ENCODE data around the gene KRT78. TPM values are rescaled to one million over a fixed set of nuclear protein-coding genes. Genes with fewer than 3 reads are reported as not detected.
"Not testable (repeated sequence)": the region's sequence is repeated elsewhere in the genome, so short reads cannot be mapped to it uniquely, and the experiment has no call there.

KRT78 gene
- total RNA-seq, 2 donors from 2014 or later, result not detected

DNA sequence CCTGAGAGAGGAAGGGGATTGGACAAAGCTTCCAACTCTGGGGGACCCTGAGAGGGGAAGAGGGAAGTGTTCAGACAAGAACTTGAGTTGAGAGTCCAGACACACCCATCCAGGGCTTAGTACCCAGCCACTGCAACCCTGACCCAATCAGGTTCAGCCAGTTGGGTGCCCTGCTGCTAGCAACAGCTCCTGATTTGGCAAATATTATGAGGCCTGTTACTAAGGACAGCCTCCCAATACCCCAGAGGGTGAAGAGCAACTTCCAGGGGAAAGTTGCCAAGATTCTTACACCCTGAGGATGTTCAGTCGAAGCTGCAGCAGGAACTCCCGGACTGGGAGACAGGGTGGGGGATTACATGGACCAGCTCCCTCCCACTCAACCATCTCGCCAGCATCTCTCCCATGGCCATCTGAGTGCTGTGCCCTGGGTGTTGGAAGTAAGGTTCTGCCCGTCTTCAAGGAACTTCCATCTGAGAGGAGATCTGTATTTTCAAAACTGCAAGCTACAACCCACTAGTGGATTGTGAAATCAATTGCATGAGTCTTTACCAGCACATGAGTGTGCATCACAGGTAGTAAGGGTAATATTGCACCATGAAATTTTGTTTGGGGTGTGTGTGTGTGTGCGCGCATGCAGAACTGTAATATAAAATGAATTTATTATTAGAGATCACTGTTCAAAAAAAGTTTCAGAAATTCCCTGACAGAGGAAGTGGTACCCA, 11.5 kb upstream of the KRT78 start:
- no peaks in the 10 kb centered on the region for H3K36me3 Mint-ChIP-seq (ENCODE audit: low read depth)
- H3K27me3 ChIP-seq (ENCODE audit: control insufficient read depth, insufficient read depth, low read length, poor library complexity, severe bottlenecking), result no peaks in the 10 kb centered on the region
- H3K4me3 Mint-ChIP-seq, result no peak overlapping the region
- WGBS, 2 experiments (ENCODE audit: insufficient coverage in 1 of 2, insufficient read length in 1 of 2), result 95 to 96% methylated on average over 4 of the region's 6 CpGs
- no peak overlapping the region for H3K9ac ChIP-seq (ENCODE audit: extremely low read depth, low read length, poor library complexity, severe bottlenecking)
- H3K4me3 ChIP-seq (ENCODE audit: low read length), result no peak overlapping the region
- TF ChIP-seq, protein P1, sequence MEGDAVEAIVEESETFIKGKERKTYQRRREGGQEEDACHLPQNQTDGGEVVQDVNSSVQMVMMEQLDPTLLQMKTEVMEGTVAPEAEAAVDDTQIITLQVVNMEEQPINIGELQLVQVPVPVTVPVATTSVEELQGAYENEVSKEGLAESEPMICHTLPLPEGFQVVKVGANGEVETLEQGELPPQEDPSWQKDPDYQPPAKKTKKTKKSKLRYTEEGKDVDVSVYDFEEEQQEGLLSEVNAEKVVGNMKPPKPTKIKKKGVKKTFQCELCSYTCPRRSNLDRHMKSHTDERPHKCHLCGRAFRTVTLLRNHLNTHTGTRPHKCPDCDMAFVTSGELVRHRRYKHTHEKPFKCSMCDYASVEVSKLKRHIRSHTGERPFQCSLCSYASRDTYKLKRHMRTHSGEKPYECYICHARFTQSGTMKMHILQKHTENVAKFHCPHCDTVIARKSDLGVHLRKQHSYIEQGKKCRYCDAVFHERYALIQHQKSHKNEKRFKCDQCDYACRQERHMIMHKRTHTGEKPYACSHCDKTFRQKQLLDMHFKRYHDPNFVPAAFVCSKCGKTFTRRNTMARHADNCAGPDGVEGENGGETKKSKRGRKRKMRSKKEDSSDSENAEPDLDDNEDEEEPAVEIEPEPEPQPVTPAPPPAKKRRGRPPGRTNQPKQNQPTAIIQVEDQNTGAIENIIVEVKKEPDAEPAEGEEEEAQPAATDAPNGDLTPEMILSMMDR (conservative IDR thresholded peaks at IDR 0.05), result no peak
- peaks cover 1% of the 10 kb centered on the region for H3K27me3 Mint-ChIP-seq (ENCODE audit: insufficient read depth)
- H3K9me3 Mint-ChIP-seq, result peaks cover 5% of the 10 kb centered on the region
- H3K4me1 Mint-ChIP-seq, result no peaks in the 10 kb centered on the region
- H3K9me3 ChIP-seq (ENCODE audit: control insufficient read depth, low read length), result no peaks in the 10 kb centered on the region
- H3K4me1 ChIP-seq (ENCODE audit: control insufficient read depth, insufficient read depth, low read length), result no peaks in the 10 kb centered on the region
- no peak overlapping the region for H3K27ac Mint-ChIP-seq
- no peaks in the 10 kb centered on the region for H3K36me3 ChIP-seq (ENCODE audit: control insufficient read depth, insufficient read depth, low read length)
- H3K27ac ChIP-seq (ENCODE audit: low read depth, low read length), result no peak overlapping the region
- DNase-seq, result peak; percentile 47

DNA sequence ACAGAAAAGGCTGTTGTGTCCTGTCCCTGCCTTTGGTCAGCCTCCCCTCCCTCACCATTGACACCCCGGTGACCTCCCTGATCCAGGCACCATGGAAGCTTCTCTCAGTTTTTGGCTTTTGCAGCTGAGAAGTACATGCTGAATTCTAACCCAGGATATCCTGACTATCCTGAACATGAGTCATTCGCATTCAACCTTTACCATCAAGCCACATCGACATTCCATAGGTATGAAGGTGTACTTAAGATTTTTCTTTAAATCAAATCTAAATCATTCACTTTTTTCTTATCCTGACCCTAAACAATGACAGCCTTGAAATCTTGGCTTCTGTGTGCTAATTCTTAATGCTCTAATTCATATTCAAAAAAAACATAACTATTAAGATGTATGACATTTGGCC, 8.7 kb upstream of the KRT78 start:
- Histone ChIP-seq H3K27me3 (ENCODE audit: control insufficient read depth, insufficient read depth, low read length, poor library complexity, severe bottlenecking) (no peaks in the 10 kb centered on the region), H3K9ac (ENCODE audit: extremely low read depth, low read length, poor library complexity, severe bottlenecking) (no peak overlapping the region), H3K4me1 (ENCODE audit: control insufficient read depth, insufficient read depth, low read length) (no peaks in the 10 kb centered on the region), H3K27ac (ENCODE audit: low read depth, low read length) (no peak overlapping the region), H3K9me3 (ENCODE audit: control insufficient read depth, low read length) (no peaks in the 10 kb centered on the region), H3K36me3 (ENCODE audit: control insufficient read depth, insufficient read depth, low read length) (no peaks in the 10 kb centered on the region), H3K4me3 (ENCODE audit: low read length) (no peak overlapping the region)
- TF ChIP-seq, protein P1 (conservative IDR thresholded peaks at IDR 0.05), result no peak
- H3K4me3 Mint-ChIP-seq, result no peak overlapping the region
- no peaks in the 10 kb centered on the region for H3K4me1 Mint-ChIP-seq
- peaks cover 11% of the 10 kb centered on the region for H3K27me3 Mint-ChIP-seq (ENCODE audit: insufficient read depth)
- peaks cover 5% of the 10 kb centered on the region for H3K9me3 Mint-ChIP-seq
- no peak for DNase-seq
- WGBS, 2 experiments (ENCODE audit: insufficient coverage in 1 of 2, insufficient read length in 1 of 2), result 95 to 100% methylated on average over 2 to 3 of the region's 3 CpGs
- H3K36me3 Mint-ChIP-seq (ENCODE audit: low read depth), result no peaks in the 10 kb centered on the region
- H3K27ac Mint-ChIP-seq, result no peak overlapping the region

DNA sequence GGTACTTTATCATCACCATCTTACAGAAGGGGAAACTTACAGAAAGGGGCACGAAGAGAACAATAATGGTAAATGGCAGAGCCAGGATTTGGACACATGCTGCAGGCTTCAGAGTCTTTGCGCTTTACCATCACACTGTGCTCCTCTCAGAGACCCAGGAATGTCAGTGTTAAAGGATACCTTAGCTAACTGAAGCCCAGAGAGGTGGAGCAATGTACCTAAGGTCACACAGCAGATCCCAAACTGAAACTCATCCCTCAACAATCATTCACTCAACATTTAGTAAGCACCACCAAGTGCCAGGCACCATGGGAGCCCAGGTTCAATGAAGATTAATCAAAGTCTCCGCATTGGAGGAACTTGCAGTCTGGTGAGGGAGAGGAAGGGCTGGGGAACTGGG, 8.0 kb upstream of the KRT78 start:
- H3K9me3 ChIP-seq (ENCODE audit: control insufficient read depth, low read length), result no peaks in the 10 kb centered on the region
- TF ChIP-seq, protein P1 (conservative IDR thresholded peaks at IDR 0.05), result no peak
- H3K27me3 Mint-ChIP-seq (ENCODE audit: insufficient read depth), result peaks cover 14% of the 10 kb centered on the region
- no peaks in the 10 kb centered on the region for H3K4me1 Mint-ChIP-seq
- no peak for DNase-seq
- 89 to 94% methylated on average over 2 to 3 of the region's 3 CpGs for WGBS, 2 experiments (ENCODE audit: insufficient coverage in 1 of 2, insufficient read length in 1 of 2)
- no peaks in the 10 kb centered on the region for H3K36me3 Mint-ChIP-seq (ENCODE audit: low read depth)
- H3K27me3 ChIP-seq (ENCODE audit: control insufficient read depth, insufficient read depth, low read length, poor library complexity, severe bottlenecking), result no peaks in the 10 kb centered on the region
- H3K9ac ChIP-seq (ENCODE audit: extremely low read depth, low read length, poor library complexity, severe bottlenecking), result no peak overlapping the region
- no peak overlapping the region for H3K27ac ChIP-seq (ENCODE audit: low read depth, low read length)
- no peak overlapping the region for H3K27ac Mint-ChIP-seq
- H3K4me3 Mint-ChIP-seq, result no peak overlapping the region
- no peak overlapping the region for H3K4me3 ChIP-seq (ENCODE audit: low read length)
- H3K9me3 Mint-ChIP-seq, result peaks cover 5% of the 10 kb centered on the region
- no peaks in the 10 kb centered on the region for H3K36me3 ChIP-seq (ENCODE audit: control insufficient read depth, insufficient read depth, low read length)
- no peaks in the 10 kb centered on the region for H3K4me1 ChIP-seq (ENCODE audit: control insufficient read depth, insufficient read depth, low read length)

DNA sequence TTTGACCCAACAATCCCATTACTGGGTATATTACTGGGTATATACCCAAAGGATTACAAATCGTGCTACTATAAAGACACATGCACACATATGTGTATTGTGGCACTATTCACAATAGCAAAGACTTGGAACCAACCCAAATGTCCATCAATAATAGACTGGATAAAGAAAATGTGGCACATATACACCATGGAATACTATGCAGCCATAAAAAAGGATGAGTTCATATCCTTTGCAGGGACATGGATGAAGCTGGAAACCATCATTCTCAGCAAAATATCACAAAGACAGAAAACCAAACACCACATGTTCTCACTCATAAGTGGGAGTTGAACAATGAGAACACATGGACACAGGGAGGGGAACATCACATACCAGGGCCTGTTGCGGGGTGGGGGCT, 7.3 kb upstream of the KRT78 start:
- H3K9me3 Mint-ChIP-seq; H3K4me1 ChIP-seq (ENCODE audit: control insufficient read depth, insufficient read depth, low read length); H3K36me3 Mint-ChIP-seq (ENCODE audit: low read depth); H3K9ac ChIP-seq (ENCODE audit: extremely low read depth, low read length, poor library complexity, severe bottlenecking); H3K36me3 ChIP-seq (ENCODE audit: control insufficient read depth, insufficient read depth, low read length); DNase-seq; H3K27me3 ChIP-seq (ENCODE audit: control insufficient read depth, insufficient read depth, low read length, poor library complexity, severe bottlenecking); H3K4me1 Mint-ChIP-seq; H3K9me3 ChIP-seq (ENCODE audit: control insufficient read depth, low read length); H3K4me3 Mint-ChIP-seq; H3K27ac ChIP-seq (ENCODE audit: low read depth, low read length); H3K27ac Mint-ChIP-seq; H3K4me3 ChIP-seq (ENCODE audit: low read length): not testable (repeated sequence)
- H3K27me3 Mint-ChIP-seq (ENCODE audit: insufficient read depth), result peaks cover 14% of the 10 kb centered on the region
- WGBS, 2 experiments (ENCODE audit: insufficient coverage in 1 of 2, insufficient read length in 1 of 2), result 94% methylated on average over 2 of the region's 2 CpGs; no CpG with 5 or more reads in 1 of the 2 experiments

Data from endodermal cell (in vitro differentiated cells).